NCI-H526 treated with DMSO at 0.1 percent for 48 hours (cell line): ENCODE data around the gene BPIFB2.
"Not testable (repeated sequence)": the region's sequence is repeated elsewhere in the genome, so short reads cannot be mapped to it uniquely, and the experiment has no call there.

Source experiments
- DNase-seq: peaks from one replicate; lab custom pipeline; 2025; lab: John Stamatoyannopoulos, UW

Gene BPIFB2

GRCh38 chr20:33042983-33043730 is 35.7 kb downstream of the BPIFB2 start:
- no peak for DNase-seq

- DNase-seq: no peak
Observed at GRCh38 chr20:33043731-33044181, 36.3 kb downstream of the BPIFB2 start.

- not testable (repeated sequence) for DNase-seq
Observed at GRCh38 chr20:33045129-33045721, 37.7 kb downstream of the BPIFB2 start.

- DNase-seq: no peak
Observed at GRCh38 chr20:33046412-33046811, 38.9 kb downstream of the BPIFB2 start.

GRCh38 chr20:33051333-33051732 is 43.8 kb downstream of the BPIFB2 start:
- no peak for DNase-seq

GRCh38 chr20:33053291-33054106 is 46.0 kb downstream of the BPIFB2 start, which contains the start of gene BPIFB3:
BPIFB3 (plus strand) TSS chr20:33053903; CDS start chr20:33055436, 1,533 bp downstream.
- no peak for DNase-seq

- no peak for DNase-seq
Observed at GRCh38 chr20:33054381-33054780, 46.9 kb downstream of the BPIFB2 start.

- DNase-seq: no peak
Observed at GRCh38 chr20:33054791-33055190, 47.3 kb downstream of the BPIFB2 start.

GRCh38 chr20:33059136-33059535 is 51.6 kb downstream of the BPIFB2 start:
- DNase-seq: no peak

- DNase-seq: no peak
Observed at GRCh38 chr20:33059741-33060390, 52.4 kb downstream of the BPIFB2 start.

GRCh38 chr20:33061658-33062028 is 54.1 kb downstream of the BPIFB2 start:
- DNase-seq: no peak

- DNase-seq: no peak
Observed at GRCh38 chr20:33062105-33062824, 54.8 kb downstream of the BPIFB2 start.

GRCh38 chr20:33062825-33063149 is 55.3 kb downstream of the BPIFB2 start:
- DNase-seq: no peak

- DNase-seq: no peak
Observed at GRCh38 chr20:33063271-33063670, 55.8 kb downstream of the BPIFB2 start.

- DNase-seq: no peak
Observed at GRCh38 chr20:33064572-33065287, 57.2 kb downstream of the BPIFB2 start.

- no peak for DNase-seq
Observed at GRCh38 chr20:33065785-33066184, 58.3 kb downstream of the BPIFB2 start.

GRCh38 chr20:33067806-33068205 is 60.3 kb downstream of the BPIFB2 start:
- DNase-seq: no peak

GRCh38 chr20:33068251-33068939 is 60.9 kb downstream of the BPIFB2 start:
- DNase-seq: no peak

GRCh38 chr20:33069673-33070072 is 62.2 kb downstream of the BPIFB2 start:
- no peak for DNase-seq
